ENCODE results near the gene TRIM3.
"Not testable (repeated sequence)": the region's sequence is repeated elsewhere in the genome, so short reads cannot be mapped to it uniquely, and the experiment has no call there.

TRIM3 gene

GRCh38 chr11:6473451-6474412, at the start of gene TRIM3:
TSS of gene TRIM3 (minus strand) at chr11:6473941. CDS start at chr11:6465695, 8,246 bp downstream.
- DNase-seq, result peak; percentile 95
- H3K27ac ChIP-seq, result peak within 1 kb of the TSS; percentile 73
- no peaks in the 10 kb centered on the region for H3K27me3 ChIP-seq (ENCODE audit: insufficient read depth, low read depth, severe bottlenecking)
- TF ChIP-seq CTCF (IDR thresholded peaks at IDR 0.05; ENCODE audit: low read depth, low read length), result peak; percentile 45
- H3K36me3 ChIP-seq, result peaks cover 16% of the 10 kb centered on the region
- H3K4me3 ChIP-seq (ENCODE audit: low read depth, low read length), result peak within 1 kb of the TSS; percentile 83
- no peaks in the 10 kb centered on the region for H3K9me3 ChIP-seq (ENCODE audit: severe bottlenecking)

GRCh38 chr11:6523253-6523652, 49.5 kb upstream of the TRIM3 start:
- H3K36me3 ChIP-seq, result no peaks in the 10 kb centered on the region
- H3K27ac ChIP-seq, result no peak overlapping the region
- no peaks in the 10 kb centered on the region for H3K9me3 ChIP-seq (ENCODE audit: severe bottlenecking)
- DNase-seq, result no peak
- no peaks in the 10 kb centered on the region for H3K27me3 ChIP-seq (ENCODE audit: insufficient read depth, low read depth, severe bottlenecking)
- no peak overlapping the region for H3K4me3 ChIP-seq (ENCODE audit: low read depth, low read length)
- no peak for TF ChIP-seq CTCF (IDR thresholded peaks at IDR 0.05; ENCODE audit: low read depth, low read length)

- H3K27ac ChIP-seq; H3K27me3 ChIP-seq (ENCODE audit: insufficient read depth, low read depth, severe bottlenecking); H3K36me3 ChIP-seq; H3K4me3 ChIP-seq (ENCODE audit: low read depth, low read length); H3K9me3 ChIP-seq (ENCODE audit: severe bottlenecking); DNase-seq: not testable (repeated sequence)
These were observed 48.2 kb upstream of the TRIM3 start for GRCh38 chr11:6521946-6522345.

- H3K27me3 ChIP-seq (ENCODE audit: insufficient read depth, low read depth, severe bottlenecking), result no peaks in the 10 kb centered on the region
- no peaks in the 10 kb centered on the region for H3K9me3 ChIP-seq (ENCODE audit: severe bottlenecking)
- no peaks in the 10 kb centered on the region for H3K36me3 ChIP-seq
- TF ChIP-seq CTCF (IDR thresholded peaks at IDR 0.05; ENCODE audit: low read depth, low read length), result no peak
- no peak for DNase-seq
- H3K27ac ChIP-seq, result no peak overlapping the region
- H3K4me3 ChIP-seq (ENCODE audit: low read depth, low read length), result no peak overlapping the region
These were observed 46.5 kb upstream of the TRIM3 start for GRCh38 chr11:6520265-6520664.

GRCh38 chr11:6516865-6517264, 43.1 kb upstream of the TRIM3 start:
- H3K27me3 ChIP-seq (ENCODE audit: insufficient read depth, low read depth, severe bottlenecking), result no peaks in the 10 kb centered on the region
- H3K27ac ChIP-seq, result no peak overlapping the region
- no peak for TF ChIP-seq CTCF (IDR thresholded peaks at IDR 0.05; ENCODE audit: low read depth, low read length)
- H3K36me3 ChIP-seq, result no peaks in the 10 kb centered on the region; the same call in 1 of the 2 replicates
- DNase-seq, result no peak
- no peaks in the 10 kb centered on the region for H3K9me3 ChIP-seq (ENCODE audit: severe bottlenecking)
- H3K4me3 ChIP-seq (ENCODE audit: low read depth, low read length), result no peak overlapping the region

GRCh38 chr11:6505577-6506240, 32.0 kb upstream of the TRIM3 start:
- H3K27ac ChIP-seq, result no peak overlapping the region
- TF ChIP-seq CTCF (IDR thresholded peaks at IDR 0.05; ENCODE audit: low read depth, low read length), result peak; percentile 53
- no peaks in the 10 kb centered on the region for H3K9me3 ChIP-seq (ENCODE audit: severe bottlenecking)
- no peak overlapping the region for H3K4me3 ChIP-seq (ENCODE audit: low read depth, low read length)
- DNase-seq, result peak; percentile 24
- no peaks in the 10 kb centered on the region for H3K36me3 ChIP-seq
- no peaks in the 10 kb centered on the region for H3K27me3 ChIP-seq (ENCODE audit: insufficient read depth, low read depth, severe bottlenecking)

Measured in WERI-Rb-1 (cell line).